Effector memory CD4-positive, alpha-beta T cell (primary cell): ENCODE measurements around the gene NR1H4.
"Not testable (repeated sequence)": the region's sequence is repeated elsewhere in the genome, so short reads cannot be mapped to it uniquely, and the experiment has no call there.

ENCODE experiments used
- DNase-seq, 3 donors: peaks; one replicate each; pipeline ENCODE4 v3.0.0-alpha.2; 2020
- H3K27ac ChIP-seq: 2 replicates; pipeline ENCODE4 v1.7.0; 2013; ENCODE audit warnings: mild to moderate bottlenecking, low read length, moderate library complexity; ENCODE audit not compliant: insufficient read depth, poor library complexity, severe bottlenecking
- H3K27me3 ChIP-seq: replicated peaks from 2 replicates; pipeline ENCODE4 v1.7.0; 2013; ENCODE audit warnings: mild to moderate bottlenecking, low read length; ENCODE audit not compliant: insufficient read depth, control insufficient read depth, poor library complexity, severe bottlenecking
- H3K36me3 ChIP-seq: 2 replicates; pipeline ENCODE4 v1.7.0; 2013; ENCODE audit warnings: mild to moderate bottlenecking, low read length, moderate library complexity; ENCODE audit not compliant: control insufficient read depth, insufficient read depth
- H3K4me1 ChIP-seq: 2 replicates; pipeline ENCODE4 v1.7.0; 2013; ENCODE audit warnings: low read length, mild to moderate bottlenecking; ENCODE audit not compliant: control insufficient read depth, insufficient read depth, poor library complexity, severe bottlenecking
- H3K4me3 ChIP-seq: 2 replicates; pipeline ENCODE4 v1.7.0; 2013; ENCODE audit warnings: low read length, low read depth, mild to moderate bottlenecking; ENCODE audit not compliant: insufficient read depth, poor library complexity, severe bottlenecking
- H3K9me3 ChIP-seq: 2 replicates; pipeline ENCODE4 v1.7.0; 2013; ENCODE audit warnings: mild to moderate bottlenecking, low read length, moderate library complexity; ENCODE audit not compliant: control insufficient read depth

Gene NR1H4

DNA sequence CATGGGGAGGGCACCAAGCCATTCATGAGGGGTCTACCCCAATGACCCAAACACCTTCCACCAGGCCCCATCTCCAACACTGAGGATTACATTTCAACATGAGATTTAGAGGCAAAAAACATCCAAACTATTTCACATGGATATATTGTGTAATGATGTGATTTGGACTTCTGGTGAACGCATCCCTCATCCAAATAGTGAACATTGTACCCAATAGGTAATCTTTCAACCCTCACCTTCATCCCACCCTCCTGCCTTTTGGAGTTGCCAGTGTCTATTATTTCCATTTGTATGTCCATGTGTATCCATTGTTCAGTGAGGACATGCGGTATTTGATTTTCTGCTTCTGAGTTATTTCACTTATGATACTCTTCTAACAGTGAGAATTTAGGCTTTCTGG, 83.7 kb downstream of the NR1H4 start:
- no peaks in the 10 kb centered on the region for H3K4me1 ChIP-seq
- no peaks in the 10 kb centered on the region for H3K27me3 ChIP-seq
- H3K27ac ChIP-seq: no peak overlapping the region
- H3K9me3 ChIP-seq: no peaks in the 10 kb centered on the region
- H3K36me3 ChIP-seq: no peaks in the 10 kb centered on the region
- DNase-seq: no peak
- H3K4me3 ChIP-seq: no peak overlapping the region

DNA sequence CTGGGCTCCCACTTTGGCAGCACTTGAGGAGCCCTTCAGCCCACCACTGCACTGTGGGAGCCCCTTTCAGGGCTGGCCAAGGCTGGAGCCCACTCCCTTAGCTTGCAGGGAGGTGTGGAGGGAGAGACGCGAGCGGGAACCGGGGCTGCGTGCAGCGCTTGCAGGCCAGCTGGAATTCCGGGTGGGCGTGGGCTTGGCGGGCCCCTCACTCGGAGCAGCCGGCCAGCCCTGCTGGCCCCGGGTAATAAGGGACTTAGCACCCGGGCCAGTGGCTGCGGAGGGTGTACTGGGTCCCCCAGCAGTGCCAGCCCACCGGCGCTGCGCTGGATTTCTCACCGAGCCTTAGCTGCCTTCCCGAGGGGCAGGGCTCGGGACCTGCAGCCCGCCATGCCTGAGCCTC, 85.6 kb downstream of the NR1H4 start:
- not testable (repeated sequence) for H3K36me3 ChIP-seq, DNase-seq, H3K27me3 ChIP-seq, H3K4me3 ChIP-seq, H3K27ac ChIP-seq, H3K9me3 ChIP-seq, H3K4me1 ChIP-seq

DNA sequence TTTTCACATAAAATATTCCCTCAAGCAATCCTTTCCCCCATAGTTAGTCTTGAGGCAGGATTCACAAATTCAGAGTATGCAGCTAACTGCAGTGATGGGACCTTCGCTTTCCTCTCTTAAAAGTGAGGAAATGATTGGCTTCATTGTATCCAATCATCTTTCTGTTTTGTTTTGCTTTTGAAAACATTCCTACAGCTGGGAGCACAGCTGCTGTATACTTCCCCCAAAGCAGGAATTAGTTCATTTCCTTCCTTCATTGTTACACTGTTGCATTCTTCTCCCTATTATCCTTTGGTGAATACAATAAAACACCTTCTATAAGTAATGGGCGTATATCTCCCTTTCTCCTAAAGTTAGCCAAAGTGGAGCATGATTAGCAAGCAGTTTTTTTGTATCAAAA, 90.4 kb downstream of the NR1H4 start:
- no peak overlapping the region for H3K4me3 ChIP-seq
- H3K4me1 ChIP-seq: no peaks in the 10 kb centered on the region
- no peaks in the 10 kb centered on the region for H3K36me3 ChIP-seq
- no peak for DNase-seq
- H3K27me3 ChIP-seq: no peaks in the 10 kb centered on the region
- no peak overlapping the region for H3K27ac ChIP-seq
- H3K9me3 ChIP-seq: no peaks in the 10 kb centered on the region

DNA sequence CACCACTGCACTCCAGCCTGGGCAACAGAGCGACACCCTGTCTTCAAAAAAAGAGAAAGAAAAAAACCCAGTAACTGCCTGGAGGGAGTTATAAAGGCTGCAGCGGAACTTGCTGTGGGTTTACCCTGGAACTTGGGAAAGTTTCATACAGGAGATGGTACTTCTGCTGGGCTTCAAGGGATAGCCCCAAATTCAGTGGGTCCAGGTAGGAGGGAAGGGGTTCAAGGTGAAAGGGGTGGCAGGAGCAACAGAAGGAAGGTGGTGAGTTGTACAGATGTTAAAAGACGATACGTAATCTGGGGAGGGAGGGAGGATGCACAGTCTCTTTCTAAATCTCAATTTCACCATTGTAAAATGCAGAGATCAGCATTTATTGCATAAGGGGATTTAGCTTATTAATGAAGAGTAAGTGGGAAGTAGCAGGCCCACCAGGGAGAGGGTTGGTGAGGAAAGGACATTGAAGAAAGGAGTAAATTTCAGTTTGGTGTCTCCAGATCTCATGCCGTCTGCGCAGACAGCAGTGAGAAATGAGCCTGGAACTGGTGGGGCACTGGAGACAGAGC, 91.3 kb downstream of the NR1H4 start:
- Histone ChIP-seq H3K36me3 (no peaks in the 10 kb centered on the region), H3K27me3 (no peaks in the 10 kb centered on the region), H3K4me1 (no peaks in the 10 kb centered on the region), H3K9me3 (no peaks in the 10 kb centered on the region), H3K27ac (no peak overlapping the region), H3K4me3 (no peak overlapping the region)
- no peak for DNase-seq

DNA sequence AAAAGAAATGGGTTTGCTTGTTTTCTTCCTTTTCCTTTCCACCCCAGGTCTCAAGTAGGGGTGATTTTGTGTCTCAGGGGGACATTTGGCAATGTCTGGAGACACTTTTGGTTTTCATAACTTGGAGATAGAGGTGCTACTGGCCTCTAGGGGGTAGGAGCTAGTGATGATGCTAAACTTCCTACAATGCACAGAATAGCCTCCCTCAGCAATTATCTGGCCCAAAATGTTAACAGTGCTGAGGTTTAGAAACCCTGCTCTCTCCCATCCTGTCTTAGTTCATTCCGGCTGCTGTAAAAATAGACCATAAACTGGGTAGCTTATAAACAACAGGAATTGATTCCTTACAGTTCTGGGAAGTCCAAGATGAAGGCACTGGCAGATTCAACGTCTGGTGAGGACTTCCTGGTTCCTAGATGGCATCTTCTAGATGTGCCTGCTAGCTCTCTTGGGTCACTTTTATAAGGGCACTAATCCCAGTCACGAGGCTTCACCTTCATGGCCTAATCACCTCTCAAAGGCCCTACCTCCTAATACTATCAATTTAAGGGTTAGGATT, 92.4 kb downstream of the NR1H4 start:
- Histone ChIP-seq H3K4me3 (no peak overlapping the region), H3K27ac (no peak overlapping the region), H3K4me1 (no peaks in the 10 kb centered on the region), H3K36me3 (no peaks in the 10 kb centered on the region), H3K9me3 (no peaks in the 10 kb centered on the region), H3K27me3 (no peaks in the 10 kb centered on the region)
- no peak for DNase-seq

DNA sequence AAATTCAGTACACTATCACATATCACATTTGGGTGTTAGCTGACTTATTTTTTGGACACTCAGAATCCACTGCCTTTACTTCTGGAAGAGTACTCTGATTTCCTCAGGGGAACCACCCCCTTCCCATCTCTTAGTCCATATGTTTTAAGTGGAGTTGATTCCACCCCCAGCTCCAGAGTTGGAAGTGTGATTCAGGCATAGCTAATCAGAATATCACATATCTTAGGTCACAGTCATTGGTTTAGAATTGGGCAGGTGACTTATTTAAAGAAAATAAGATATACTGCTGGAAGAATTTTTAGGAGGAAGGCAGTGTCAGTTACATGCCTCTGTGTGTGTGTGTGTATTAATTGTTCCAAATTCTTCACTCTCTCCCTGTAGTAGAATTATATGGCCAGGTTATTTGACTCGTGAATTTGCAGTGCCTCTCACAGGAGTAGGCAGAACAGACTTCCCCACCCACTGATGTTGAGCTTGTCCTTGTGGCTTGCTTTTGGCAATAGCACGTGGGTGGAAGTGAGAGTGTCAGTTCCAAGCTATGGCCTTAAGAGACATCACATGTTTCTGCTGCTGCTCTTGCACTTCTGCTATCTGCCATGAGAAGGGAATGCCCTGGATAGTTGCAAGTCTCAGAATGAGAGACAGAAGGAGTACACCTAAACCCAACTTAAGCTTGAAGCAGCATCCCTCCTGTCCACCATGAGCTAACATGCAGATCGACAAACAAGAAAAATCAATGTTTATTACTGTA, 93.4 kb downstream of the NR1H4 start:
- Histone ChIP-seq H3K9me3 (no peaks in the 10 kb centered on the region), H3K27me3 (no peaks in the 10 kb centered on the region), H3K27ac (no peak overlapping the region), H3K4me3 (no peak overlapping the region), H3K36me3 (no peaks in the 10 kb centered on the region), H3K4me1 (no peaks in the 10 kb centered on the region)
- no peak for DNase-seq

DNA sequence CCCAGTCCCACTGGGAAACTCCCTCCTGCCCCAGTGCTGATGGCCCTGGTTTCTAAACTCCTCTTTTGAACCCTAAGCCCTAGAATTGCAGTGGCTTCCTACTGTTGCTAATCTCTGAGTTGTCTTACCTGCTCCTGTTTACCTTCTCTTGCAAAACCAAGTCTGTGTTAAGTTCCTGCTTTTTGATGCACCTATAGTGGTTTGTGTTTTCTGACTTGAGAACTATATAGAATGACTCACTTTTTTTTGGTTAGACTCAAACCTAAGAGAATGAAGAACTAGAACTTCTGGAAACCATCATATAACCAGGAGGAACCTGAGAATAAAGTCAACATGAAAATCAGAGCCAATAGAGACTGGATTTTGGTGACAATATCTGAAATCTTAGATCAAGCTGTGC, 94.3 kb downstream of the NR1H4 start:
- Histone ChIP-seq H3K4me1 (peaks cover under 1% of the 10 kb centered on the region), H3K4me3 (no peak overlapping the region), H3K27me3 (no peaks in the 10 kb centered on the region), H3K36me3 (no peaks in the 10 kb centered on the region), H3K9me3 (no peaks in the 10 kb centered on the region), H3K27ac (no peak overlapping the region)
- DNase-seq: no peak

DNA sequence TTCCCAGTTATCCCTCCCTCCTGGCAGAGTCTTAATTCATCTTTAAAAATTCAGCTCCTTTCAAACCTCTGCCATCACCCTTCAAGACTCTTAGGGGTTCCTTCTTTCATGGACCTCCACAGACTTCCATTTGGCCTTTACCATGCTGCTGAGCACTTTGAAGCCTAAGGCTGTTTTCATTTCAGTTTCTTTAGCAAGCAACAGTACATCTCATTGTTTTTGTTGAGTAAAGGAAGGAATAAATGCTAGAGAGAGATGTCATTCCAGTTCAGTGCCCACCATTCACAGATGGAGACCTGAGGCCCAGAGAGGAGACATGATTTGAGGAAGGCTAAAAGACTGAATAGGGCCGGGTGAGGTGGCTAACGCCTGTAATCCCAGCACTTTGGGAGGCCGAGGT, 98.5 kb downstream of the NR1H4 start:
- Histone ChIP-seq H3K4me3 (no peak overlapping the region), H3K27ac (no peak overlapping the region), H3K27me3 (no peaks in the 10 kb centered on the region), H3K4me1 (peaks cover 11% of the 10 kb centered on the region), H3K36me3 (no peaks in the 10 kb centered on the region), H3K9me3 (no peaks in the 10 kb centered on the region)
- no peak for DNase-seq

DNA sequence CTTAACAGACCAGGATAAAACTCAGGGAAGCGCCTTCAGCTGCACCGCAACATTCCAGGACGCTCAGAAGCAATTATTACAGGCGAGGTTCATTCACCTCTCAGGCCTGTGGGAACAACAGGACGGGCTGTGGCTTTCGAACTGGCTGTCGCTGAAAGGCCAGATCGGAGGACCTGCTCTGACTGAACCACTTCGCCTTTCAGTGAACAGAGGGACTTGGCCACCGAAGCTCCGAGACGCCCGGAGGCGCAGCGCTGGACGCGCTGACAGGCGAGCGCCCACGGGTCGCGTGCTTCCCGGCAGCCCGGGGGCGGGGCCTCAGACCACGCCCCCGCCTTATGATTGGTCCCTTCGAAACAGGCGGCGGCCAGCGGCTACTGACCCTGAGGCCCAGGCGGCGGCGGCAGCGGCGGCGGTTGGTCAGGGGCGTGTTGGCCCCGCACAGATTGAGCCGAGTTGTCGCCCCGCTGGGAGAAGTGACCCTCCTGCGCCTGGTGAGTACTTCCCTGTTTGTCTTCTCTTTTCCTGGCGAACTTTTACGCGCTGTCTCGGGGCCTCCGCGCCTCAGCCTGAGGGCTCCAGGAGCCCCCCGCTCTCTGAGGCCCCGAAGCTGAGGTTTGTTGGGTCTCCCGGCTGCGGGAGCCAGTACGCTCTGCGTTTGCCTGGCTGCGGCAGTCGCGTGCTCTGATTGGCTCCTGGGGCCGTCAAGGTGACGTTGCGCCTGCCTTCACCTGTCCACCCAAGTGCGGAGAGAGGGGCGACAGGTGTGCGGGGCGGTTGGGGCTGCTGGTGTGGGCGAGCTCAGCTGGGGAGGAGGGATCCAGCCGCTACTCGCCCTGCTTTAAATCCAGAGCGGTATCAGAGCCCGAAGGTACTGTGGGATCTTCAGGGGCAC, 99.9 kb downstream of the NR1H4 start, which contains the start of gene GAS2L3:
Gene GAS2L3 (plus strand): TSS at position 393 of the 895 bp plus-strand sequence. CDS start 21,221 bp downstream, outside the sequence.
- peaks cover 11% of the 10 kb centered on the region for H3K4me1 ChIP-seq
- DNase-seq: peak in 2 of 3 donors; percentile 11 to 25
- H3K27me3 ChIP-seq: no peaks in the 10 kb centered on the region
- peak within 1 kb of the TSS; percentile 78 for H3K4me3 ChIP-seq
- no peaks in the 10 kb centered on the region for H3K9me3 ChIP-seq
- no peak within 1 kb of the TSS for H3K27ac ChIP-seq
- H3K36me3 ChIP-seq: no peaks in the 10 kb centered on the region
